ENCODE measurements around the gene IFTAP.

Gene IFTAP

GRCh38 chr11:36578458-36578857, 15.8 kb upstream of the IFTAP start:
- H3K36me3 Mint-ChIP-seq (ENCODE audit: low read depth) = no peaks in the 10 kb centered on the region
- peaks cover 5% of the 10 kb centered on the region for H3K9me3 Mint-ChIP-seq
- H3K27ac Mint-ChIP-seq = no peak overlapping the region
- H3K4me1 Mint-ChIP-seq (ENCODE audit: low read depth) = no peaks in the 10 kb centered on the region
- no peak overlapping the region for H3K4me3 Mint-ChIP-seq
- H3K27me3 Mint-ChIP-seq = peaks cover 9% of the 10 kb centered on the region

DNA sequence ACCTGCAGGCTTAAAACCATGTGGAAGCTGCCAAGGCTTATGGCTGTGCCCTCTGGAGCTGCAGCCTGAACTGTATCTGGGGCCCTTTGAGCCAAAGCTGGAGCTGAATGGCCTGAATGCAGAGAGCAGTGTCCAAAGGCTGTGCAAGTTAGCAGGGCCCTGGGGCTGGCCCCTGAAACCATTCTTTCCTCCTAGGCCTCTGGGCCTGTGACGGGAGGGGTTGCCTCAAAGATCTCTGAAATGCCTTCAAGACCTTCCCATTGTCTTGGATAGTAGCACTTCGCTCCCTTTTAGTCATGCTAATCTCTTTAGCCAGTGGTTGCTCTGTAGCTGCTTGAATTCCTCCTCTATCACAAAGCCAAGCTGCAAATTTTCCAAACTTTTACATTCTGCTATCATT, 12.8 kb upstream of the IFTAP start:
- Mint-ChIP-seq H3K4me3 (no peak overlapping the region), H3K27me3 (peaks cover 12% of the 10 kb centered on the region), H3K36me3 (ENCODE audit: low read depth) (no peaks in the 10 kb centered on the region), H3K27ac (no peak overlapping the region), H3K4me1 (ENCODE audit: low read depth) (no peaks in the 10 kb centered on the region), H3K9me3 (peaks cover 5% of the 10 kb centered on the region)

- no peaks in the 10 kb centered on the region for H3K36me3 Mint-ChIP-seq (ENCODE audit: low read depth)
- peaks cover 15% of the 10 kb centered on the region for H3K27me3 Mint-ChIP-seq
- peaks cover 5% of the 10 kb centered on the region for H3K9me3 Mint-ChIP-seq
- H3K27ac Mint-ChIP-seq = no peak overlapping the region
- no peak overlapping the region for H3K4me3 Mint-ChIP-seq
- no peaks in the 10 kb centered on the region for H3K4me1 Mint-ChIP-seq (ENCODE audit: low read depth)
Observed at GRCh38 chr11:36583667-36584066, 10.6 kb upstream of the IFTAP start.

DNA sequence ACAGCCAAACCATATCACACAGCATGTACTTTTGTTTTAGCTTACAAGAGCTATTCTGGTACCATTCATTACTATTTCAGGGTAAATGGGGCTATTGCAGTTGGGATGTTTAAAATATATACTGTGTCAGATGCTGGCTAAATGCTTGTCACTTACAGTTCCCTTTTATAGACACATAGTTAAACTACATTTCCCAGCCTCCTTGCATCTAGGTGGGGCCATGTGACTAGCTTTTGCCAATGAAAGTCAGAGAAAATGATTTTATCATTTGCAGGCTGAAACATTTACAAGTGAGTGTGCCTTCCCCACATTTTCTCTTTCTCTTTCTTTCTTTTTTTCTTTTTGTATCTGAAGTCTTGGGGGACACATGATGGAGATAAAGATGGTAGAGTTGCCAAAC, 7.8 kb upstream of the IFTAP start:
- no peaks in the 10 kb centered on the region for H3K36me3 Mint-ChIP-seq (ENCODE audit: low read depth)
- no peaks in the 10 kb centered on the region for H3K4me1 Mint-ChIP-seq (ENCODE audit: low read depth)
- peaks cover 30% of the 10 kb centered on the region for H3K27me3 Mint-ChIP-seq
- peaks cover 5% of the 10 kb centered on the region for H3K9me3 Mint-ChIP-seq
- H3K4me3 Mint-ChIP-seq = no peak overlapping the region
- H3K27ac Mint-ChIP-seq = no peak overlapping the region

DNA sequence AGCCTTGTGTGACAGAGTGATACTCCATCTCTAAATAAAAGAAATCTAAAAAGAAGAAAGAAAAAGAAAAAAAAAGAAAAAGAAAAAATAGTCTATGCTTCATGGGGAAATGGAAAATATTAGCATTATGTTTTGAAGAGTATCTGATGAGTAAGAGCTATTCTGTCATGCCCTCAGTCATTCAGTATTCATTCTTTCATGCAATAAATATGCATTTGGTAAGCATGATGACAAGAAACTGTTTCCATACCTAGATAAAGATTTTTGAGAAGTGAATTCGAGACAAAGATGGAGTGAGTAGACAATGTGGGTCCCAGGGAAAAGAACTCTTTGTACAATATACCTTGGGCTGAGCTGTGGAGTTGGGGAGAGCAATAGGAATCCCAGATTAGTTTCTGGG, 6.2 kb upstream of the IFTAP start:
- Mint-ChIP-seq H3K27ac (no peak overlapping the region), H3K27me3 (peaks cover 35% of the 10 kb centered on the region), H3K9me3 (no peaks in the 10 kb centered on the region), H3K36me3 (ENCODE audit: low read depth) (no peaks in the 10 kb centered on the region), H3K4me1 (ENCODE audit: low read depth) (no peaks in the 10 kb centered on the region), H3K4me3 (no peak overlapping the region)

GRCh38 chr11:36590513-36590912, 3.8 kb upstream of the IFTAP start:
- no peaks in the 10 kb centered on the region for H3K36me3 Mint-ChIP-seq (ENCODE audit: low read depth)
- no peak overlapping the region for H3K4me3 Mint-ChIP-seq
- H3K27ac Mint-ChIP-seq = no peak overlapping the region
- no peaks in the 10 kb centered on the region for H3K9me3 Mint-ChIP-seq
- H3K27me3 Mint-ChIP-seq = peaks cover 57% of the 10 kb centered on the region
- no peaks in the 10 kb centered on the region for H3K4me1 Mint-ChIP-seq (ENCODE audit: low read depth)

- H3K27ac Mint-ChIP-seq = no peak overlapping the region
- H3K9me3 Mint-ChIP-seq = no peaks in the 10 kb centered on the region
- no peaks in the 10 kb centered on the region for H3K36me3 Mint-ChIP-seq (ENCODE audit: low read depth)
- no peak overlapping the region for H3K4me3 Mint-ChIP-seq
- H3K4me1 Mint-ChIP-seq (ENCODE audit: low read depth) = no peaks in the 10 kb centered on the region
- H3K27me3 Mint-ChIP-seq = peaks cover 62% of the 10 kb centered on the region
Observed at GRCh38 chr11:36591433-36591832, 2.9 kb upstream of the IFTAP start.

DNA sequence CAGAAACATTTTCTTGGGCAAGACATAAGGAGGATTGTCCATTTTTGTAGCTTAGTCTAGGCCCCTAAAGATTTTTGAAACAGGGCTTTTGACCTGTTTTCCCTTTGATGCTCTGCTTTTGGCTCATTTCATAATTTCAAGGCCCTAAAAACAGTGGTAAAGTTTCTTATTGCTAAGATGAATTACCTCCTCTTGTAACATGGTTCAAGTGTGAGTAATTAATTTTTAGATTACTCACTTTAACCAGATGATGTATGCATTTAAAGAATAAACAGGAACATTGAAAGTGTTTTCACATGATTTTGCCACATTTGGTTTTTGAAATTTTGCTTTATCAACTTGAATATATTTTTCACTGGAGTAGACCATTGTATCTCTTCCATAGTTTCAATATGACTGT, 2.6 kb downstream of the IFTAP start:
- no peak overlapping the region for H3K4me3 Mint-ChIP-seq
- H3K27me3 Mint-ChIP-seq = peaks cover 60% of the 10 kb centered on the region
- H3K36me3 Mint-ChIP-seq (ENCODE audit: low read depth) = no peaks in the 10 kb centered on the region
- H3K27ac Mint-ChIP-seq = no peak overlapping the region
- H3K4me1 Mint-ChIP-seq (ENCODE audit: low read depth) = no peaks in the 10 kb centered on the region
- no peaks in the 10 kb centered on the region for H3K9me3 Mint-ChIP-seq

GRCh38 chr11:36598051-36598450, 3.7 kb downstream of the IFTAP start, which contains the start of gene RAG2:
Gene RAG2 (minus strand): TSS chr11:36598236. CDS start chr11:36594168, 4,068 bp downstream.
- Mint-ChIP-seq H3K4me1 (ENCODE audit: low read depth) (no peaks in the 10 kb centered on the region), H3K4me3 (no peak within 1 kb of the TSS), H3K27me3 (peaks cover 64% of the 10 kb centered on the region), H3K9me3 (no peaks in the 10 kb centered on the region), H3K36me3 (ENCODE audit: low read depth) (no peaks in the 10 kb centered on the region), H3K27ac (no peak within 1 kb of the TSS)

DNA sequence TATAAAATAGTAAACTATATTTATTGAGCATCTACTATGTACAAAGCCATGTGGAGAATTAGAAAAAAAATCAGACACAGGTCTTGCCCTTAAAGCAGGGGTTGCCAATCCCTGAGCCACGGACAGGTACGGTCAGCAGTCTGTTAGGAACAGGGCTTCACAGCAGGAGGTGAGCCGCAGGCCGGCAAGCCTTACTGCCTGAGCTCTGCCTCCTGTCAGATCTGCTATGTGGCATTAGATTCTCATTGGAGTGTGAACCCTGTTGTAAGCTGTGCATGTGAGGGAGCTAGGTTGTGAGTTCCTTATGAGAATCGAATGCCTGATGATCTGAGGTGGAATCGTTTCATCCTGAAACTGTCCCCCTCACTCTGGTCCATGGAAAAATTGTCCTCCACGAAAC, 5.9 kb downstream of the IFTAP start:
- Mint-ChIP-seq H3K27me3 (peaks cover 53% of the 10 kb centered on the region), H3K4me3 (no peak overlapping the region), H3K36me3 (ENCODE audit: low read depth) (no peaks in the 10 kb centered on the region), H3K4me1 (ENCODE audit: low read depth) (no peaks in the 10 kb centered on the region), H3K27ac (no peak overlapping the region), H3K9me3 (no peaks in the 10 kb centered on the region)

DNA sequence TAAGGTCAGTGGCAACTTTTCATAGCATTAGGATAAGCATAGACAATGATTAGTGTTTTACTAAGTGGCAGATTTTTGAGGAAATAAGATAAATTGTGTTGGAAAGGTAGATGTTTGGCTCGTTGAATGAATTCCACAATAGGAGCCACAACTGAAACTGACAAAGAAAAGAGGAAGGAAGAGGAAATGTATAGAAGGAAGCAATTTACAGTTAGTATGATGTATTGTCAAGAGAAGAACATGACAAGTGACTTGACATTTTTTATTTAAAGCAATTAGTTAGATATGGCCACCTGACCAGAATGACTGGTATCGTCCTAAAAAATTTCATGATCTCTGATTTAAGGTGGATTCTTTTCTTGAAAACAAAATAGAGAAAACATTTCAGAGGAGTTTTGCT, 6.9 kb downstream of the IFTAP start:
- no peaks in the 10 kb centered on the region for H3K4me1 Mint-ChIP-seq (ENCODE audit: low read depth)

DNA sequence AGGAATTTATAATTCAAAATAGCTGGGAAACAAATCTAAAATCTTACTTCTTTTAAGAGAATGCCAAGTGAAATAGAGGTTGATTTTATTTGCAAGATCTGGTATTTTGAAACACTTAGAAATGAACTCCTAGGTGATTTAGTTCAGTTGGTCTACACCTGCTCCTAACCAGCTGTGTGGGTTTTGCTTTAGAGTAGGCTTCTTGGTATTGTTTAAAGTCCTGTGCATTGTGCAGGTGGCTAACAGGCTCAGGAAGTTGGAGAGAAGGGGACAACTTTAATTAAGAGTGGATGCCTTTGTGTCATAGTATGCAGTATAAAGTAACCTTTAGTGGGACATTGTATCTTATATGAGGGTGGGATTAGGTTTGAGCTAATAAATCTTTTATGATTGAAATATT, 7.8 kb downstream of the IFTAP start:
- Mint-ChIP-seq H3K27me3 (peaks cover 43% of the 10 kb centered on the region), H3K9me3 (no peaks in the 10 kb centered on the region)

More for the DNA sequence above, 6.9 kb downstream of the IFTAP start:
- H3K9me3 Mint-ChIP-seq = no peaks in the 10 kb centered on the region
- H3K4me3 Mint-ChIP-seq = no peak overlapping the region
- no peak overlapping the region for H3K27ac Mint-ChIP-seq
- H3K27me3 Mint-ChIP-seq = peaks cover 45% of the 10 kb centered on the region
- H3K36me3 Mint-ChIP-seq (ENCODE audit: low read depth) = no peaks in the 10 kb centered on the region

DNA sequence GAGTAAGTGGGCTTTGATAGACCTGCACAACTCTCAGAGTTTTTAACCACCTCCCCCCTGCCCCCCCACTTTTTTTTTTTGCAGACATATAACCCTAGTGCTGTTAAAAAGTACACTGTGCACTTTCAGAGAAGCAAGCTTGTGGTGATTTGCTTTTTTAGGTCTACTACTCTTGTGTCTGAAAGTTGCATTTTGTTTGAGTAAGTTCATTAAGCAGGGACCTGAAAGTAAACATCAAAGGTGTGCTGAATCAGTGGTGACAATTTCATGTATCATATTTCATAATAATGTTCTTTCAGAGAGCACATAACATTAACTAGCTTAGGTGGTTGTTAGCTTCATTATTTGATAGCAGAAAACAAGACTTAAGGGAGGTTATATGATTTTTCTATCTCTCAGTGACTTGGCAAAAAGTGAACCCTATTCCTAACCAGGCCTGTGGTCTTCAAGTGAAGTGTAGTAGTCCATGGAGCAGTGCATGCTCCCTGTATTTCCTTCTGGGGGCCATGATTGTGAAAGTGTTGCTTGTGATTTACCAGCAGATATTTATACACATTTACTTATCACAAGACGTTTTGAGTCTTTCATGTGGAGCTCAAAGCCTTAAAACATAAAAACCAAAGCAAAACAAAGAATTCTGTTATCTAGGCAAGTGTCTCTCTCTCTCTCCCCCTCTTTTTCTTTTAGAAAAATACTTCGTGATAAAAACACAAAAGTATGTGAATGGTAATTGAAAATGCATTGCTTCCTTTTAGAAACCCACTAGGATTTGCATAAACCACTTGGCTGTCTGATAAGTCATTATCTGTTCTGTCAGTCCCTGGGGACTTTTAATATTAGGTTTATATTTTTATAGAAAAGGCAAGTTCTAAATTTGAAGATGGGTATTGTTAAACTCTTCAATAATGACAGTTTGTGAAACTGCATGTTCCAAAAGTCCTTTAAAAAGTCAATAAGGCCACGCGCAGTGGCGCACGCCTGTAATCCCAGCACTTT, 11.2 kb downstream of the IFTAP start:
- no peaks in the 10 kb centered on the region for H3K4me1 Mint-ChIP-seq (ENCODE audit: low read depth)
- H3K27ac Mint-ChIP-seq = no peak overlapping the region
- H3K36me3 Mint-ChIP-seq (ENCODE audit: low read depth) = no peaks in the 10 kb centered on the region
- peaks cover 30% of the 10 kb centered on the region for H3K27me3 Mint-ChIP-seq
- H3K4me3 Mint-ChIP-seq = no peak overlapping the region
- no peaks in the 10 kb centered on the region for H3K9me3 Mint-ChIP-seq

More for the DNA sequence above, 7.8 kb downstream of the IFTAP start:
- Mint-ChIP-seq H3K36me3 (ENCODE audit: low read depth) (no peaks in the 10 kb centered on the region), H3K4me1 (ENCODE audit: low read depth) (no peaks in the 10 kb centered on the region), H3K4me3 (no peak overlapping the region), H3K27ac (no peak overlapping the region)

DNA sequence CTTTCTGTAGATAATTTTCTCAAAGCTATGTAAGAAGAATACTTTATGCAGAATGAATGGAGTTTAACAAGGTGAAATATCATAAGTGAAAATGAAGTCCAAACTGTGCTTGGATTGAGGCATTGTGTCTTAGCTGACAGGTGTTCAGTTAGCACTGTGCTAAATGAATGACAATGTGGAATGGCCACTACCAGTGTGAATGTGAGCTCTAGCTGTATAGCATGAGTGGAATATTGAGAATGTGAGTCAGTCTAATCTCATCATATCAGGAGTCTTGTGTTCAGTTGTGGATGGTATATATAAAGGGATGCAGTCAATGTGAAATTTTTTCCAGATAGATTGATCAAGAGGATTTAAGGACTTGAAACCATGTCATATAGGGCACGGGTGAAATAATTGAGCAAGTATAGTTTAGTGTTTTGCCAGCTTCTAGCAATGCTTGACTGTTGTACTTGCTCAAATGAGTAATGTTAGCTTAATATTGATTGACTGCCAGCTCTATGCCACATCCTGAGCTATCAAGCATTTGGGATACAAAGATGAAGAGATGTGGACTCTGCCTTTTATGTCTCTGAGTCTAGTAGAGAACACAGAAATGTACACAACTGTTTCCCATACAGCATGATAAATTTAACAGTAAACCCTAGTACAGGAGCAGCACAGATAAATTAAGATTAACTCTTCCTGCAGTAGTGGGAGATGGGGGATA, 14.3 kb downstream of the IFTAP start:
- no peak overlapping the region for H3K4me3 Mint-ChIP-seq
- no peaks in the 10 kb centered on the region for H3K4me1 Mint-ChIP-seq (ENCODE audit: low read depth)
- no peaks in the 10 kb centered on the region for H3K36me3 Mint-ChIP-seq (ENCODE audit: low read depth)
- H3K27ac Mint-ChIP-seq = no peak overlapping the region
- no peaks in the 10 kb centered on the region for H3K9me3 Mint-ChIP-seq
- peaks cover 24% of the 10 kb centered on the region for H3K27me3 Mint-ChIP-seq

DNA sequence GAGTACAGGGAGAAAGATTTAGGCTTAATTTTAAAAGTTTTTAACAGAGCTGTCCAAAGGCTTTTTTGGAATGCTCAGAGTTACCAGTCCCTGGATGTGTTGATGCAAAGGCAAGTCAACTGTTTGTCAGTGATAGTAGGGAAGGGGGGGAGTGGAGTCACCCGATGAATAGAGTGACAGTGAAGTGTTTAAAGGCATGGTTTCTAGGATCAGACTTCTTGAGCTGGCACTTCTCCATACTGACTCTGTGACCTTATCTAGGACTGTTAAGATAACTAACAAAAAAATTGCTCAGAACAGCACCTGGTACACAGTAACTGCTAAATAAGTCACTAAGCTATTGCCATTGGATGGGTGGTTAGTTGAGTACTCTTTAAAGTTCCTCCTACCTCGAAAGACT, 15.1 kb downstream of the IFTAP start:
- H3K36me3 Mint-ChIP-seq (ENCODE audit: low read depth) = no peaks in the 10 kb centered on the region
- no peaks in the 10 kb centered on the region for H3K9me3 Mint-ChIP-seq
- H3K27me3 Mint-ChIP-seq = peaks cover 18% of the 10 kb centered on the region
- no peak overlapping the region for H3K27ac Mint-ChIP-seq
- no peak overlapping the region for H3K4me3 Mint-ChIP-seq
- no peaks in the 10 kb centered on the region for H3K4me1 Mint-ChIP-seq (ENCODE audit: low read depth)
